Measurements from ENCODE around the gene SNX20.

Gene SNX20

DNA sequence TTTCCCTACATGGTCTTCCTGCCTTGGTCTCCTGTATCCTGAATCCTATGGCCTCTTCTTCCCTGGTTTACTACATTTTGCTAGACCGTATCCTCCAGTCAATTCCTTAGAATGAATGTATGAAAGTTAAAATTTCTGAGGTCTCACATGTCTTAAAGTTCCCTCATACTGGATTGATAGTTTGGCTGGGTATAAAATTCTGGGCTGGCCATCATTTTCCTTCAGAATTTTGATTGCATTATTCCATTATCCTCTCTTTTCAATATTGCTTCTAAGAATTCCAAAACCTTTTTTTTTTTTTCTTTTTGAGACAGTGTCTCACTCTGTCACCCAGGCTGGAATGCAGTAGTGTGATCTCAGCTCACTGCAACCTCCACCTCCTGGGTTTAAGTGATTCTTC, 23.1 kb upstream of the SNX20 start:
- no peak for DNase-seq (ENCODE audit: low read depth)

DNA sequence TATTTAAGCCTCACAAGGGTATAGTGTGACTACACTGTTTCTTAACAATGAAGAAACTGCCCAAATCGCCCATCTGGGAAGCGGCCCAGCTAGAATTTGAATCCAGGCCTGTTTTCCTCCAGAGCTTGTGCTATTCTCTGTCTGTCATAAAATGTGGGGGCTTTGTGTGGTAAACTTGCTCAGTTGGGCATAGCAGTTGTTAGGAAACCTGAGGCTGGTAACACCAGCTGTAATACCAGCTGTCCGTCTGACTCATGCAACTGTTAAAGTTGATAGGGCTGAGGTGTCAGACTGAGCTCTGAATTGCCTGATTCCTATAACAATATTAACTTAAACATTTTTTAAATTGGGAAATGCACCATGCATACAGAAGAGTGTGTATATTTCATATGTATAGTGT, 21.6 kb upstream of the SNX20 start:
- DNase-seq (ENCODE audit: low read depth): no peak

DNA sequence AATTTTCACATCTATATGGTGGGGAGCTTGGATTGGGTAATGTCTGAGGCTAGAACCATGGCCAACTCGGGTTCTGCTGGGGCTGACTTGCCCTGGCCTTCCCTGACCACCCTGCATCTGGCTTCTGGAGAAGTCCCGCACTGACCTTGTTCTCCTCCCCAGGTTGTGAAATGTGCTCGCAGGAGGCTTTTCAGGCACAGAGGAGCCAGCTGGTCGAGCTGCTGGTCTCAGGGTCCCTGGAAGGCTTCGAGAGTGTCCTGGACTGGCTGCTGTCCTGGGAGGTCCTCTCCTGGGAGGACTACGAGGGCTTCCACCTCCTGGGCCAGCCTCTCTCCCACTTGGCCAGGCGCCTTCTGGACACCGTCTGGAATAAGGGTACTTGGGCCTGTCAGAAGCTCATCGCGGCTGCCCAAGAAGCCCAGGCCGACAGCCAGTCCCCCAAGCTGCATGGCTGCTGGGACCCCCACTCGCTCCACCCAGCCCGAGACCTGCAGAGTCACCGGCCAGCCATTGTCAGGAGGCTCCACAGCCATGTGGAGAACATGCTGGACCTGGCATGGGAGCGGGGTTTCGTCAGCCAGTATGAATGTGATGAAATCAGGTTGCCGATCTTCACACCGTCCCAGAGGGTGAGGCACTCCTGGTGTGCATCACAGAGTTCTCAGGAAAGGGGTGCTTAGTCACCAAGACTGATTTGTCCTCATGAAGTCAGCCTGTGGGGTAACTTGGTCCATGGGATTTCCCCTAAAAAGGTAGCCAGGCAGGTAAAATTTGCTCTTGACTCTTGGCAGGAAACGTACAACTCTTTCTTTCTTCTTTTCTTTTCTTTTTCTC, 18.4 kb upstream of the SNX20 start:
- no peak for DNase-seq (ENCODE audit: low read depth)

DNA sequence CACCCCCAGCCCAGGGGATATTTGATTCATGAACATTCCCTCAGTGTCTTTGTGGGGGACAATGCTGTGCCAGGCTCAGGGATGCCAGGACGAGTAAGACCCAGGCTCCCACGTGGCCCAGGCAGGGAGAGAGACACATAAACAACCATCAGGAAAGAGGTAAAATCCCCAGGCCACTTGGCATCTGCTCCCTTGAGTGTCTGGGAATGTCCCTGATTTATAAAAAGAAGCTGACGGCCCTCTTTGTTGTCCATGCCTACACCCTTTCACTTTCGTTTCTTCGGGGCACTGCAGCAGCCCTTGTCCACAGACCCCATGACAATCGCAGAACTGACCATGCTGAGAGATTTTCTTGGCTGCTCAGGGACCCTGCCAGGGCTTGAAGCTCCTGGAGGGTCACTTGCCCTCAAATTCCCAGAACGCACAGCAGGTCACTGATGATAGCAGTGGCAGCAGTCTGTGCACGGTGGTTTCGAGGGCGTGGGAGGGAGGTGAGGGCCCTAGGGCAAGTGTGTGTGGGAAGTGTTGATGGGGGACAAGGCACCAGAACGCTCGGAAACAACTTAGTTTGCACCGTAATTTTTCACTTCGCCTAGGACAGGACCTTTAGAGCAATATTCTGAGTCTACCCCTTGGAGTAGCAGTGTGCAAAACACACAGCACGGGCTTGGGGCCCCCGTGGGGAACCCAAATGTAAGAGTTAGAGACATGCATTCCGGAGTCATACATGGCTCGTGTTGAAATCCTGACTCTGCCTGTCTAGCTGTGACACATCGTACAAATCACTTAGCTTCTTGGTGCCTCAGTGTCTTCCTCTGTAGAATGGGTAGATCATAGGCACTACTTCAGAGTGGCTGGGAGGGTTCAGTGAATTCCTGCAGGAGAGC, 17.0 kb upstream of the SNX20 start:
- no peak for DNase-seq (ENCODE audit: low read depth)

DNA sequence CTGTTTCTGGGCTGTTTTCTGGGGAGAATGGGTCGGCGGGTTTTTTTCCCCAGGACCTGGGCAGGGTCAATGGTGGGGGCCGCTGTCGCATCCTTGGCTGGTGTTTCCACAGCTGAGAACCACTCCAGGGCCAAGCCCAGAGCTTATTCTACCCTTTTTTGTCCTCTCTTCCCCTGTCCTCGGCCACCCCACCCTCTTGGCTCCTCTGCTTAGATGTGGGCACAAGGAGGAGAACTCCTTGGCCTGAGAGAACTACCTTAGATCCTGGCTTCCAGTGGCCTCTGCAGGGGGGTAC, 16.3 kb upstream of the SNX20 start:
- DNase-seq (ENCODE audit: low read depth): no peak

DNA sequence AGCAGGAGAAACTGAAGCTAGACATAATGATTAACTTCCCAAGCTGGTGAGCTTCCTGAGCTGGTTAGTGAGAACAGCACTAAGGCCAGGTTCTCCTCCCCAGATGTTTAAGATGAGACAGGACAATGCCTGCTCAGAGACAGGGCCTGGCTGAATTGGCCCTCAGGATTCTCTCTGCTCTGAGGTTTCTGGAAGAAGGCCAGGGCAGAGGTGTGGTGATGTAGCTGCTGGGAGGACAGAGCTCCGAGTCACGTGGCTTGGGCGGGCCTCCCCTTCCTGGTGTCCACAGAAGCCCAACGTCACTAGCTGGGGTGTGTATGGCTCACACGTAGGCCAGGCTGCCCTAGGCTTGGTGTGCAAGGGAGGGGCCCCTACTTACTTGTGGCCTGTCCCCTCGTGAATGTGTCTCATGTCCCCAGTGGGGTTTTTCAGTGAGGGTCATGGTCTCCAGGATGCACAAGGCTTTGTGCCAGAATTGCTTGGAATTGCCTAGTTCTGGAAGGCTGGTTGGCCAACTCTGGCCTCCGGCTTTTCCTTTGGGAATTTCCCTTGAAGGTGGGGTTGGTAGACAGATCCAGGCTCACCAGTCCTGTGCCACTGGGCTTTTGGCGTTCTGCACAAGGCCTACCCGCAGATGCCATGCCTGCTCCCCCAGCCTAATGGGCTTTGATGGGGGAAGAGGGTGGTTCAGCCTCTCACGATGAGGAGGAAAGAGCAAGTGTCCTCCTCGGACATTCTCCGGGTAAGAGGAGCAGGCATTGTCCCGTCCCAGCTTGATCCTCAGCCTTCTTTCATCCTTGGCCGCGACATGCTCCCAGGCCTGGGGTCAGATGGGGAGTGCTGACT, 15.7 kb upstream of the SNX20 start:
- peak; percentile 53 for DNase-seq (ENCODE audit: low read depth)

DNA sequence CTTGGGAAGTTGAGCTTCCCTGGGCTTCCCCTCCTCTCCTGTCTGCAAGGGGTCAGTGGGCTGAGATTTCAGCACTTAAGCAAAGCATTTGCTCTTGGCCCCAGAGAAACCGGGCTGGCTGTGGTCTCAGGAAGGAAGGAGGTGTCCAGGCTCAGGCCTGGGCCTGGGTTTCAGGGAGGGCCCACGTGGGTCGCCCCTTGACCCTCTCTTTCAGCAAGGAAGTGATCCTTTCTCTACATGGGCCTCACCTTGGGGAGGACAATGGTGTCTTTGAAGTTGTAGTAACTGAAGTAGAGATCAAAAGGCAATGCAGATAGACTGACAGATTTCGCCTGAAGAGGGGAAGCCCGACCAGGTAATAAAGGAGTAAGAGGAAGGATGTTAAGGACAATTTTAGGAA, 15.0 kb upstream of the SNX20 start:
- DNase-seq (ENCODE audit: low read depth): no peak

DNA sequence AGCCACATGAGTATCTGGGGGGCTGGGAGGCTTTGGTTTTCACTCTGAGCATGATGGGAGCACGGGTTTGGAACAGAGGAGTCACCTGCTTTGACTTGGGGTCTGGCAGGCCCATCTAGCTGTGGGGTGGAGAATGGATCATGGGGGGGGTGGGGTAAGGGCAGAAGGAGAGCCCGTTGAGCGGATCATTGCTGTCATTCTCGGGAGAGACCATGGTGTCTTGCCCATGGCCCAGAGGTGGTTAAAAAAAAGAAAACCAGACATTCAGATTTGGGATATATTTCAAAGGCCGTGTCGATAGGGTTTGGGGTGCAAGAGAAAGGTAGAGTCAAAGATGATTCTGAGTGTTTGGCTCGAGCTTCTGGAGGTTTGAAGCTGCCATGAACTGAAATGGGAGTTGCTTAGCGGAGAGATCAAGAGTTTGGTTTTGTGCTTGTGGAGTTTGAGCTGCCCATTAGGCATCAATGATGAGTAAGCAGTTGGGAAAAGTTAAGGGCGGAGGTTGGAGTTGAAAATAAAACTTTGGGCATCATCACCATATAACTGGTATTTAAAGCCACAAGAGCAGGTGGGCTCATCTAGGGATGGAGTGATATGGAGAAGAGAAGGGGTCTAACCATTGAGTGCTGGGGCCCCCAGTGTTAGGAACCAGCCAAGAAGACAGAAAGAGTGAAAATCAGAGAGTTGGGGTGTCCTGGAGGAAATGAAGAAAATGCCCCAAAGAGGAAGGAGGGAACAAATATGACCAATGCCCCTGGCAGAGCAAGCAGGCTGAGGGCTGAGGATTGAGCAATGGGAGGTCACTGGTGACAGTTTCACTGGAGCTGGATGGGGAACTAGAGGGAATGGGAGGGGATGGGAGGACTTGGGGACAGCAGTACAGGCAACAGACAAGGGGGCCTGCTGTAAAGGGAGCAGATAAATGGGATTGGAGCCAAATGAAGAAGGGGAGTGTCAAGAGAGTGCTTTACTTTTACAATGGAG, 14.2 kb upstream of the SNX20 start:
- no peak for DNase-seq (ENCODE audit: low read depth)

DNA sequence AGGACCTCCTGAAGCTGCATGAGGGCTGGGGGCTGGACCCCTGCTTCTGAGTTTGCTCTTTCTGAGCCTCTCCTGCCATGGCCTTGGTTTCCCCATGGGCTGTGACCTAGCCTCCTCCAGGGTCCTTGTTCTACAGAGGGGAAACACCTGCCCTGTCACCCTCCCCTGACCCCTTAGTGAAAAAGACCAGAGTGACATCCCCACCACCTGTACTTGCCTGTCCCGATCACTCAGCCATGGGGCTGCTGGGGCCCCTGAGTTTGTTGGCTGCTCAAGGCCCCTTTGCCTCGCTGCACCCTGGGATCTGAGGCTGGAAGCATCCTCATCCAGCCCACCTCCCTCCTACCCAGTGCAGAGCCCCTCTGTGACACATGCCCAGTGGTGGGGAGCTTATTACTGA, 13.1 kb upstream of the SNX20 start:
- DNase-seq (ENCODE audit: low read depth): no peak

DNA sequence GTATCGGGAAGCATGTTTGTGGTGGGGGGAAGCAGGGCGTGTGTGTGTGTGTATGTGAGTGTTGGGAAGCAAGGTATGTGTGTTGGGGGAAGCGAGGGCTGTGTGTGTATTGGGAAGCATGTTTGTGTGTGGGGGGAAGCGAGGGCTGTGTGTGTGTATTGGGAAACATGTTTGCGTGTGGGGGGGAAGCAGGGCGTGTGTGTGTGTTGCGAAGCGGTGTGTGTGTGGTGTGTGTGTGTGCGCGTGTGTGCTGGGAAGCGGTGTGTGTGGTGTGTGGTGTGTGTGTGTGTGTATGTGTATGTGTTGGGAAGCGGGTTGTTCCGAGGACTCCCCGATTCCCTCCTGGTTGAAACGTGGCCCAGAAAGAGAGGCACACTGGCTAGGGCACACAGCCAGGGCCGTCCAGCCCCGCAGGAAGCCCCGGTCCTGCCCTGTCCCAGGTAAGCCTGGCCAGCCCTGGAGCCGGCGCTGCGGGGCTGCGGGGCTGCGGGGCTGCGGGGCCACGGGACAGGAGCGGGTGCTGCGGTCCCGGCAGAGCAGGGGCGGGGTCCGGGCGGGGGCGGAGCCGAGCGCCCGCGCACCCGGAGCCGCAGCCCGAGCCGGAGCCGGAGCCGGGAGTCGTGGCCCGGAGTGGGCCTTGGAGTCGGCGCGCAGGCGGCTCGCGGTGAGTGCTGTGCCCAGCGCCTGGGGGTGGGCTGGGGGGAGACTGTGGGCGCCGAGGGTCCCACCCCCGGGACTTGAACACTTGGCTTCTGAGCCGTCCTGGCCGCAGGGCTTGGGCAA, 12.1 kb upstream of the SNX20 start, which contains the start of gene NOD2:
Gene NOD2 (plus strand): TSS at position 608 of the 783 bp plus-strand sequence. CDS start 5,890 bp downstream, outside the sequence.
- no peak for DNase-seq (ENCODE audit: low read depth)

DNA sequence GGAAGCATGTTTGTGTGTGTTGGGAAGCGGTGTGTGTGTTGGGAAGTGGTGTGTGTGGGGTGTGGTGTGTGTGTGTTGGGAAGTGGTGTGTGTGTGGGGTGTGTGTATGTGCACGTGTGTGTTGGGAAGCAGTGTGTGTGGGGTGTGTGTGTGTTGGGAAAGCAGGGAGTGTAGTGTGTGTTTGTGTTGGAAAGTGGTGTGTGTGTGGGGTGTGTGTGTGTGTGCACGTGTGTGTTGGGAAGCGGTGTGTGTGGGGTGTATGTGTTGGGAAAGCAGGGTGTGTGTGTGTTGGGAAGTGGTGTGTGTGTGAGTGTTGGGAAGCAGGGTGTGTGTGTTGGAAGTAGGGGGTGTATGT, 11.5 kb upstream of the SNX20 start:
- no peak for DNase-seq (ENCODE audit: low read depth)

DNA sequence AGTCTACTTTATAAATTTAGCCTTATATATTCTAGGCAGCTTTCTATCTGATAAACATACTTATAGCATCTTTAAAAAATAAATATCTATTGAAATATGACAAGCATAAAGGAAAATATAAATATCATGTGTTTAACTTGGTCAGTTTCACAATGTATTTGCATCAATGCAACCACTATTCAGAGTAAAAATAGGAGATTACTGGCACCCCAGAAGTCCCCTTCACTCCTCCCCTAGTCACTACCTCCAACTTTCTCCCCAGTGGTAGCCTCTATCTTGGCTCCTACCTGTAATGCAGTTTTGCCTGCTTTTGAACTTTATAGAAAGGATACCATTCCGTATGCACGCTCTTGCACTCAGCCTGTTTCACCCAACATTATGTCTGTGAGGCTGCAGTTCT, 9.1 kb upstream of the SNX20 start:
- DNase-seq (ENCODE audit: low read depth): no peak

DNA sequence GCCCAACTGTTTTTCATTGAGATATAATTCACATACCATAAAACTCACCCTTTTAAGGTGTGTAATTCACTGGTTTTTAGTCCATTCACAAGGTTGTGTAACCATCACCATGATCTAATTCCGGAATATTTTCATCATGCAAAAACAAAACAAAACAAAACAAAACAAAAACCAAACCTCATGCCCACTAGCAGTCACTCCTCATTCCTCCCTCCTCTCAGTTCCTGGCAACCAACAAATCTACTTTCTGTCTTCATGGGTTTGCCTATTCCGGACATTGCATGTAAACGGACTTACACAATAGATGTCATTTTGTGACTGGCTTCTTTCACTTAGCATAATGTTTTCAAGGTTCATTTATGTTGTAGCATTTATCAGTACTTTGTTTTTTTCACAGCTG, 7.8 kb upstream of the SNX20 start:
- DNase-seq (ENCODE audit: low read depth): no peak

DNA sequence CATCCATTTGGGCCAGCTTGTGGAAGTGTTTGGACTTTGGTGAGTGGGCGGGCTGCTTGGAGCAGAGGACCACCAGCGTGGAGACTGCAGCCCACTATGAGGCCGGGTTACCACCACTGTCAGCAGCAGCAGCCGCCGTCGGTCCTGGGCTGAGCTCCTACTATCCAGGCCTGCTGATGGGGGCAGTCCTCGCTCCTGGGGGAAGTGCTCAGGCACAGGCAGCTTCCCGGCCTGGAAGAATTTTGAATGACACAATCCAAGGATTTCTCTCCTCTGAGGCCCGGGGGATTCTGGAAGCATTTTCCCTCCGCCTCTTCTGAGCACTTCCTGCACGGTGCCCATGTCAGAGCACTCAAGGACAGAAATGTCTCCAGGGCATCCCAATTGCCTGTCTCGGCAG, 7.0 kb upstream of the SNX20 start:
- no peak for DNase-seq (ENCODE audit: low read depth)

DNA sequence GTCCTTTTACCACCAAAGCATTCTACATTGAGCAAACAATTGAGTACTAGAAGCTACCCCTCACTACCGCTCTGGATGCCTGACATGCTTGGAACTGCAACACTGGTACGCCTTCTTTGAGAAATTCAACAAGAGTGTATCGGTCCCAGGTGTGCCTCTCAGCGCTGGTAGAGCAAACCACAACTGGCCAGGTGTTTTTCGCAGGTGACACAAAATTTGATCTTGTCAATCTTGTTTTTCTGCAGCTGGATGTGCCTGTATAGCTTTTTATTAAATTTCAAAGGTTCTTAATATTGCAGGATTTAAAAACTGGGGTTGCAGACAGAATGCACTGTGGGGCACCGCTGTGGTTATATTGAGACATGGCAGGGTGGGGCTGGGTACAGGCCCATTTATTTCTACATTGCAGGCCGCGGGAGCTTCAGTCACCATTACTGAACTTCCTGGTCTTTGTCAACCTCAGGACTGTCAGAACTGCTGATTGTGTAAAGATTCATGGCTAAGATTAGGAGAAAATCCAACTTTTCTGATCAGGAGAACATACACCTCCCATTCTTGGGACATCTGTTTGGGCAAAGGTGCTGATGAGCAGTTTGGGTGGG, 4.5 kb upstream of the SNX20 start:
- no peak for DNase-seq (ENCODE audit: low read depth)

DNA sequence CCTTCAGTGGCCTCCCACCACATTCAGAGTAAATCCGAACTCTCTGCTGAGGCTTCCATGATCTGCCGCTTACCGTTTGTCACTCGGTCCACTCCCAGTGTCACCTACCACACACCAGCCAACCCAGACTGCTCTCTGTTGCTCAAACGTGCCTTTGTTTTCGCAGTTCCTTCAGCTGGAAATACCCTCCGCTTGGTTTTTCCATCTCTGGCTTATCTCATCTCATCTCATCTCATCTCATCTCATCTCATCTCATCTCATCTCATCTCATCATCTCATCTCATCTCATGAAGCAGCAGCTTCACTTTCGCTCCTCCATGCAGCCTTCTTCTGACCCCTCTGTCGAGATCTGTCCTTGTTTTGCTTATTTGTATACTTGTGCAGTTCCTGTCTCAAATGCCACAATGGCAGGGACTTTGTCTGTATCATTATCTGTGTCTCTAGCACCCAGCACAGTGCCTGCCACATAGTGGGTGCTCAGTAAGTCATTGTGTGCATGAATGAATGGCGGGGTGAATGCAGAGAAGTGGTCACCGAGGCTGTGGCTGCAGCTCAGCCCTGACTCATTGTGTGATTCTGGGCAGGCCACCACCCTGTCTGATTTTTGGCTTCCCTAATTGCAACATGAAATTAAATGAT, 3.8 kb upstream of the SNX20 start:
- DNase-seq (ENCODE audit: low read depth): no peak

DNA sequence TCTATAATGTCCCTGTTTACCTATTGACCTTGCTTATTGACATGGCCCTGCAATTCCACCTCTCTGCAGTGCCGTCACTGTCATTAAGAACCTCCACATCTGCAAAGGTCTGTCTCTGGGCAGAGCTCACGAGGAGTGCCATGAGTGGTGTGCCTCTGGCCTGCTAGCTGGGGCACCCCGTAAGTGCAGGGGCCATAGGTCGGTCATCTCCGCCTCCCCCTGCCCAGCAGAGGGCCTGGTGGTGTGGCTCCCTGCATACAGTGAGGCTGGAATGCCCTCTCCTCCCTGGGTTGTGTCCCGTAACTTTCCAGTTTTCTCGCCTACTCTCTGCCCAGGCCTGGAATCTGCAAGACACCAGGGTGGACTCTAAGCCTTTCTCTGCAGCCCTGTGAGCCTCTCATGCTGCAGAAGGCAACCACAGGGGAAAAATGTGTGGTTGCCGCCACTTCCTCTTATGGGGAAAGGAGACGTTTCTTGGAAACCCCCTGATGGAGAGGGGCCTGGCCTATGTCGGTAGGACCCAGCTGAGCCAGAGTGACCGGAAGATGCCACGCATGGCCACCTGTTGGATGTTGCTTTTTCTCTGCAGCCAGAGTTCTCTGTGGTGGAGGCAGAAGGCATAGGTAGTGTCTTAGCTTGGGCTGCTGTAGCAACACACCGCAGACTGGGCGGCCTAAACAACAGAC, 2.7 kb upstream of the SNX20 start:
- DNase-seq (ENCODE audit: low read depth): peak; percentile 80

DNA sequence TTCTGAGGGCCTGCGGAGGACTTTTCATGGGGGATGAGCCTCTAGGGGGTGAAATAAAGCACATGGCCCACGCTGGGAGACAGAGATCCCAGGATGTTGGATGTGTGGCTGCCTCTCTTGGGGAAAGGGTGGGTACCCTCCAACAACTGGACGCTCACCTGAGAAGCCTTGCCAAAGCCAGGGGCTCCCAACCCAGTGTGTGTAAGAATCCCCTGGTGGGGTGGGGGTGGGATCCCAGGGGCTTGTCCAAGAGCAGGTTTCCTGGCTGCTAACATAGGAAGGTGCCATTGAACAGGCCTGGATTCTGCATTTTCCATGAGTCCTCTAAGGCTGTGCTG, 587 bp downstream of the SNX20 start:
- no peak for DNase-seq (ENCODE audit: low read depth)
